OCI-LY7 (cell line): ENCODE results near the gene GALNT17.

Experiments
- CTCF ChIP-seq: fragments of 200-600 bp; sonication (generic); conservative IDR thresholded peaks from 2 replicates; pipeline ENCODE4 v1.5.1; 2014; ENCODE audit warnings: mild to moderate bottlenecking, antibody characterized with exemption, low read length, moderate library complexity, mixed read lengths
- EZH2phosphoT487 ChIP-seq: fragments of 200-600 bp; sonication (generic); IDR thresholded peaks from 2 replicates; pipeline ENCODE4 v1.6.1; 2018; ENCODE audit warnings: low read depth, borderline replicate concordance, mild to moderate bottlenecking, mixed run types, antibody characterized with exemption, low read length, moderate library complexity, mixed read lengths

GRCh38 chr7:71580027-71580426 lies 448.1 kb downstream of the GALNT17 start:
- no peak for TF ChIP-seq CTCF
- no peak for TF ChIP-seq EZH2phosphoT487
